Peyer's patch (tissue), 4 donors: Measurements from ENCODE around the gene TRIM37.

Source experiments
- POLR2A ChIP-seq, 2 donors: fragments of 450-650 bp; IDR thresholded peaks; one replicate each; pipeline ENCODE4 v1.5.1; 2017; ENCODE audit warnings: antibody characterized with exemption in 2 of 2, mild to moderate bottlenecking in 2 of 2, moderate library complexity in 2 of 2
- TF ChIP-seq, protein P1 (sequence below), 6 experiments: fragments of 450-650 bp in 4 of 6; fragments of 200-600 bp in 2 of 6; sonication (generic) in 1 of 6; IDR thresholded peaks; one replicate each; pipeline ENCODE4 v1.5.1; 2017 to 2019; ENCODE audit warnings: antibody characterized with exemption in 6 of 6, mild to moderate bottlenecking in 3 of 6, moderate library complexity in 1 of 6

DNA sequence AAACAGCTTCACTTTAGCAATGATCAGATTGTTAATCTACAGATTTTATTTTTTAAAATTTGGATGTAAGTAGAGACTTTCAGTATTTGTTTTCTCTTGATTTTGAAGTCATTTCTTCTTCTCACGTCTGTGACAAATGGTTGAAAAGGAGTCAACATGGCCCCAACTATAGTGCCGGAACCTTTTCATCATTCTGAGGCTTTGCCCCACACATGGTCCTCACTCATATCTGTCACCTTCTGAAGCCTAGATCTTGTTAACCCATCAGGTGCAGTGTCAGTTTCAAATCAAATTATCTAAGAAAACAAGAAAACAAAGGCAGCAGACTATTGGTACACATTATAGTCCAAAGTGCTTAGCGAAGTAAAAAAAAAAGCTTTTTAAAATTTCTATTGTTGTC is 124.1 kb downstream of the TRIM37 start:
- TF ChIP-seq, protein P1, sequence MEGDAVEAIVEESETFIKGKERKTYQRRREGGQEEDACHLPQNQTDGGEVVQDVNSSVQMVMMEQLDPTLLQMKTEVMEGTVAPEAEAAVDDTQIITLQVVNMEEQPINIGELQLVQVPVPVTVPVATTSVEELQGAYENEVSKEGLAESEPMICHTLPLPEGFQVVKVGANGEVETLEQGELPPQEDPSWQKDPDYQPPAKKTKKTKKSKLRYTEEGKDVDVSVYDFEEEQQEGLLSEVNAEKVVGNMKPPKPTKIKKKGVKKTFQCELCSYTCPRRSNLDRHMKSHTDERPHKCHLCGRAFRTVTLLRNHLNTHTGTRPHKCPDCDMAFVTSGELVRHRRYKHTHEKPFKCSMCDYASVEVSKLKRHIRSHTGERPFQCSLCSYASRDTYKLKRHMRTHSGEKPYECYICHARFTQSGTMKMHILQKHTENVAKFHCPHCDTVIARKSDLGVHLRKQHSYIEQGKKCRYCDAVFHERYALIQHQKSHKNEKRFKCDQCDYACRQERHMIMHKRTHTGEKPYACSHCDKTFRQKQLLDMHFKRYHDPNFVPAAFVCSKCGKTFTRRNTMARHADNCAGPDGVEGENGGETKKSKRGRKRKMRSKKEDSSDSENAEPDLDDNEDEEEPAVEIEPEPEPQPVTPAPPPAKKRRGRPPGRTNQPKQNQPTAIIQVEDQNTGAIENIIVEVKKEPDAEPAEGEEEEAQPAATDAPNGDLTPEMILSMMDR (IDR thresholded peaks at IDR 0.05), result no peak
- no peak for TF ChIP-seq POLR2A (IDR thresholded peaks at IDR 0.05)
